Panc1 (cell line): ENCODE measurements around the gene TRDN. TPM values are rescaled to one million over a fixed set of nuclear protein-coding genes. Genes with fewer than 3 reads are reported as not detected.

Experiments used
- ATAC-seq: fragments of 200-7000 bp; cut with Tn5 transposase; 2 replicates; pipeline ENCODE4 v1.9.1; 2020; ENCODE audit warnings: mild to moderate bottlenecking, moderate library complexity
- BruUV-seq: library from RNA; stranded (reverse); fragments of 400-500 nt; replicated peaks from 2 replicates; lab custom pipeline; 2021; lab: Mats Ljungman, UMichigan
- CTCF ChIA-PET: fragments of 300-600 bp; sonication (Branson Sonifier 250); formaldehyde crosslinking; loops from one replicate; lab custom pipeline; 2022; ENCODE audit warnings: antibody characterized with exemption; lab: Charles Lee
- POLR2A ChIA-PET: fragments of 300-600 bp; sonication (Branson Sonifier 250); formaldehyde crosslinking; loops from one replicate; lab custom pipeline; 2022; ENCODE audit warnings: antibody characterized with exemption; lab: Charles Lee
- DNase-seq: peaks from one replicate; pipeline ENCODE4 v3.0.0-alpha.2; 2010; ENCODE audit warnings: low read depth, low spot score
- H3K27ac ChIP-seq: 2 replicates; pipeline ENCODE4 v1.5.1; 2011; ENCODE audit warnings: mild to moderate bottlenecking, low read length, inconsistent platforms
- H3K27me3 ChIP-seq: fragments of 200-500 bp; sonication (Bioruptor generic); 2 replicates; pipeline ENCODE4 v1.6.0; 2014; ENCODE audit warnings: low read length, inconsistent platforms; ENCODE audit not compliant: control insufficient read depth, insufficient read depth
- H3K36me3 ChIP-seq: fragments of 200-500 bp; sonication (Bioruptor generic); 2 replicates; pipeline ENCODE4 v1.5.1; 2014; ENCODE audit warnings: inconsistent platforms, mild to moderate bottlenecking, low read length, moderate library complexity; ENCODE audit not compliant: control insufficient read depth, insufficient read depth
- H3K4me1 ChIP-seq: 2 replicates; pipeline ENCODE4 v1.5.1; 2011; ENCODE audit warnings: inconsistent platforms, mild to moderate bottlenecking, low read length, moderate library complexity; ENCODE audit not compliant: control insufficient read depth, insufficient read depth
- H3K4me3 ChIP-seq, 2 experiments: 2 replicates each; pipeline ENCODE4 v1.5.1; 2011 to 2012; ENCODE audit warnings: low read depth in 2 of 2, low read length in 2 of 2, mild to moderate bottlenecking in 2 of 2, inconsistent platforms in 1 of 2, moderate library complexity in 1 of 2
- H3K9me3 ChIP-seq: fragments of 200-500 bp; sonication (Bioruptor generic); 2 replicates; pipeline ENCODE4 v1.5.1; 2014; ENCODE audit warnings: low read depth, mild to moderate bottlenecking, inconsistent platforms, low read length, moderate library complexity; ENCODE audit not compliant: control insufficient read depth, insufficient read depth
- POLR2AphosphoS5 ChIP-seq: IDR thresholded peaks from 2 replicates; pipeline ENCODE4 v1.6.1; 2012; ENCODE audit warnings: mild to moderate bottlenecking, low read depth, low read length, moderate library complexity
- SIN3A ChIP-seq: IDR thresholded peaks from 2 replicates; pipeline ENCODE4 v1.6.1; 2012; ENCODE audit warnings: low read depth, mild to moderate bottlenecking, low read length, moderate library complexity, borderline replicate concordance; ENCODE audit not compliant: insufficient read depth
- TCF7L2 ChIP-seq: IDR thresholded peaks from 2 replicates; pipeline ENCODE4 v1.6.1; 2011; ENCODE audit warnings: mild to moderate bottlenecking, low read depth, low read length, inconsistent platforms
- in situ Hi-C: cut with HindIII; loops from 2 replicates; pipeline ENCODE4 v1.10.0; 2016; ENCODE audit warnings: low sequenced_read_pairs, low pct_unique_long_range_greater_than_20kb
- intact Hi-C: fragments of 100-400 bp; cut with micrococcal nuclease; formaldehyde crosslinking; loops from one replicate; pipeline ENCODE4 v1.10.0; 2022; ENCODE audit not compliant: unreplicated experiment
- total RNA-seq: library from RNA; stranded (reverse); gene quantifications from one replicate; pipeline ENCODE4 v1.2.1, GENCODE V29; 2021; ENCODE audit not compliant: unreplicated experiment
- TF ChIP-seq, protein P1 (sequence below): fragments of 450-650 bp; IDR thresholded peaks from 2 replicates; pipeline ENCODE4 v1.5.1; 2017; ENCODE audit warnings: mild to moderate bottlenecking
- TF ChIP-seq, protein P2 (sequence below), 2 experiments: IDR thresholded peaks; 2 replicates each; pipeline ENCODE4 v1.6.1; 2011 to 2012; ENCODE audit warnings: low read depth in 2 of 2, control low read depth in 1 of 2, low read length in 1 of 2, mild to moderate bottlenecking in 1 of 2, moderate library complexity in 1 of 2; ENCODE audit not compliant: insufficient read depth in 1 of 2

The TRDN gene
- total RNA-seq, 1 experiment from 2014 or later, result not detected

- CTCF ChIA-PET, result no interaction called here
- H3K4me3 ChIP-seq, result no peak overlapping the region
- no peak overlapping the region for H3K27ac ChIP-seq
- H3K36me3 ChIP-seq, result no peaks in the 10 kb centered on the region
- no peak for ATAC-seq
- no peaks in the 10 kb centered on the region for H3K27me3 ChIP-seq
- intact Hi-C loops (no loop called here), in situ Hi-C loops (no loop called here)
- TF ChIP-seq, protein P1, sequence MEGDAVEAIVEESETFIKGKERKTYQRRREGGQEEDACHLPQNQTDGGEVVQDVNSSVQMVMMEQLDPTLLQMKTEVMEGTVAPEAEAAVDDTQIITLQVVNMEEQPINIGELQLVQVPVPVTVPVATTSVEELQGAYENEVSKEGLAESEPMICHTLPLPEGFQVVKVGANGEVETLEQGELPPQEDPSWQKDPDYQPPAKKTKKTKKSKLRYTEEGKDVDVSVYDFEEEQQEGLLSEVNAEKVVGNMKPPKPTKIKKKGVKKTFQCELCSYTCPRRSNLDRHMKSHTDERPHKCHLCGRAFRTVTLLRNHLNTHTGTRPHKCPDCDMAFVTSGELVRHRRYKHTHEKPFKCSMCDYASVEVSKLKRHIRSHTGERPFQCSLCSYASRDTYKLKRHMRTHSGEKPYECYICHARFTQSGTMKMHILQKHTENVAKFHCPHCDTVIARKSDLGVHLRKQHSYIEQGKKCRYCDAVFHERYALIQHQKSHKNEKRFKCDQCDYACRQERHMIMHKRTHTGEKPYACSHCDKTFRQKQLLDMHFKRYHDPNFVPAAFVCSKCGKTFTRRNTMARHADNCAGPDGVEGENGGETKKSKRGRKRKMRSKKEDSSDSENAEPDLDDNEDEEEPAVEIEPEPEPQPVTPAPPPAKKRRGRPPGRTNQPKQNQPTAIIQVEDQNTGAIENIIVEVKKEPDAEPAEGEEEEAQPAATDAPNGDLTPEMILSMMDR, result no peak
- TF ChIP-seq POLR2AphosphoS5 (no peak), TCF7L2 (no peak), SIN3A (no peak)
- TF ChIP-seq, protein P2, sequence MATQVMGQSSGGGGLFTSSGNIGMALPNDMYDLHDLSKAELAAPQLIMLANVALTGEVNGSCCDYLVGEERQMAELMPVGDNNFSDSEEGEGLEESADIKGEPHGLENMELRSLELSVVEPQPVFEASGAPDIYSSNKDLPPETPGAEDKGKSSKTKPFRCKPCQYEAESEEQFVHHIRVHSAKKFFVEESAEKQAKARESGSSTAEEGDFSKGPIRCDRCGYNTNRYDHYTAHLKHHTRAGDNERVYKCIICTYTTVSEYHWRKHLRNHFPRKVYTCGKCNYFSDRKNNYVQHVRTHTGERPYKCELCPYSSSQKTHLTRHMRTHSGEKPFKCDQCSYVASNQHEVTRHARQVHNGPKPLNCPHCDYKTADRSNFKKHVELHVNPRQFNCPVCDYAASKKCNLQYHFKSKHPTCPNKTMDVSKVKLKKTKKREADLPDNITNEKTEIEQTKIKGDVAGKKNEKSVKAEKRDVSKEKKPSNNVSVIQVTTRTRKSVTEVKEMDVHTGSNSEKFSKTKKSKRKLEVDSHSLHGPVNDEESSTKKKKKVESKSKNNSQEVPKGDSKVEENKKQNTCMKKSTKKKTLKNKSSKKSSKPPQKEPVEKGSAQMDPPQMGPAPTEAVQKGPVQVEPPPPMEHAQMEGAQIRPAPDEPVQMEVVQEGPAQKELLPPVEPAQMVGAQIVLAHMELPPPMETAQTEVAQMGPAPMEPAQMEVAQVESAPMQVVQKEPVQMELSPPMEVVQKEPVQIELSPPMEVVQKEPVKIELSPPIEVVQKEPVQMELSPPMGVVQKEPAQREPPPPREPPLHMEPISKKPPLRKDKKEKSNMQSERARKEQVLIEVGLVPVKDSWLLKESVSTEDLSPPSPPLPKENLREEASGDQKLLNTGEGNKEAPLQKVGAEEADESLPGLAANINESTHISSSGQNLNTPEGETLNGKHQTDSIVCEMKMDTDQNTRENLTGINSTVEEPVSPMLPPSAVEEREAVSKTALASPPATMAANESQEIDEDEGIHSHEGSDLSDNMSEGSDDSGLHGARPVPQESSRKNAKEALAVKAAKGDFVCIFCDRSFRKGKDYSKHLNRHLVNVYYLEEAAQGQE (IDR thresholded peaks at IDR 0.05; ENCODE audit: insufficient read depth in 1 of 2, low read depth in 2 of 2, low read length in 1 of 2), result no peak
- no peaks in the 10 kb centered on the region for H3K4me1 ChIP-seq
- no TSS peak for BruUV-seq
- POLR2A ChIA-PET, result no interaction called here
- DNase-seq, result no peak
- no peaks in the 10 kb centered on the region for H3K9me3 ChIP-seq
These were observed 47.4 kb downstream of the TRDN start for GRCh38 chr6:123589317-123589716.

DNA sequence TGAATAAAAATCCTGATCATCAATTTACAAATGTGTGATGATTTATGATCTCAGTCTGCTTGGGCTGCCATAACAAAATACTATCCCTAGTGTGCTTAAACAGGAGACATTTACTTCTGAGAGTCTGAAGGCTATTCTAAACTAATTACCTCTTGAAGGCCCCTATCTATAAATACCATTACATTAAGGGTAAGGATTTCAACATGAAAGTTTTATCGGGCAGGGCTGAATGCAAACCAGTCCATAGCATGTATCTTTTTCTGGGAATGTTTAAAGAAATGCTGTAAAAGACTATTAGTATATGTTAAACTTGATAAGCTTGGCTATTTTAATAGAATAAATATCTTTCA lies 48.2 kb downstream of the TRDN start:
- no peak for TF ChIP-seq SIN3A
- TF ChIP-seq TCF7L2, result no peak
- TF ChIP-seq, protein P1, result no peak
- TF ChIP-seq, protein P2 (IDR thresholded peaks at IDR 0.05; ENCODE audit: insufficient read depth in 1 of 2, low read depth in 2 of 2, low read length in 1 of 2), result no peak
- no peak for TF ChIP-seq POLR2AphosphoS5
- in situ Hi-C loops (no loop called here), intact Hi-C loops (no loop called here)
- ChIA-PET POLR2A (no interaction called here), CTCF (no interaction called here)
- H3K36me3 ChIP-seq, result no peaks in the 10 kb centered on the region
- no peak for DNase-seq
- BruUV-seq, result no TSS peak
- no peak overlapping the region for H3K27ac ChIP-seq
- H3K4me1 ChIP-seq, result no peaks in the 10 kb centered on the region
- no peak overlapping the region for H3K4me3 ChIP-seq
- H3K27me3 ChIP-seq, result no peaks in the 10 kb centered on the region
- ATAC-seq, result no peak
- H3K9me3 ChIP-seq, result no peaks in the 10 kb centered on the region
